SH-SY5Y (cell line): ENCODE data around the gene CASK.

ENCODE experiments used
- GATA2 ChIP-seq: IDR thresholded peaks from 2 replicates; pipeline ENCODE4 v1.6.1; 2011; ENCODE audit warnings: mild to moderate bottlenecking, low read depth, low read length
- GATA3 ChIP-seq: IDR thresholded peaks from 2 replicates; pipeline ENCODE4 v1.6.1; 2011; ENCODE audit warnings: low read depth, mild to moderate bottlenecking, low read length, moderate library complexity

The CASK gene

GRCh38 chrX:41885724-41886123 is 37.6 kb downstream of the CASK start:
- no peak for TF ChIP-seq GATA2
- no peak for TF ChIP-seq GATA3

DNA sequence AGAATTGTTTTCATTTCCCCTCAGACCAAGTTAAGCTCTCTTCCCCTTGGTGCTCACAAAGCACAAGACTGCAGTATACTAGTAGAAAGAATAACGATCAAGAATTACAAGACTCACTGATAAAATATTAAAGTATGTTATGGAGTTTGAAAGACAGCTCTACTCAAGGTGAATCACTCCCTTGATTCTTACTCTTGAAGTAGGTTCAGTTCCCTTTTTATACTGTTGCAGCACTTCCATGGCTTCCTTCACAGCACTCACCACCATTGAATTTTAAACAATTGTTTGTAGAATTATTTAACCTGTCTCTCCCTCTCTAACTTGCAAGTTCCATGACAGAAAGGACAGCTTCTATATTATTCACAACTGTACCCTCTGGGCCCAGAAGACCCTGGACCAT is 42.2 kb downstream of the CASK start:
- no peak for TF ChIP-seq GATA2
- no peak for TF ChIP-seq GATA3

GRCh38 chrX:41877167-41877566 is 46.2 kb downstream of the CASK start:
- TF ChIP-seq GATA3 (no peak), GATA2 (no peak)

DNA sequence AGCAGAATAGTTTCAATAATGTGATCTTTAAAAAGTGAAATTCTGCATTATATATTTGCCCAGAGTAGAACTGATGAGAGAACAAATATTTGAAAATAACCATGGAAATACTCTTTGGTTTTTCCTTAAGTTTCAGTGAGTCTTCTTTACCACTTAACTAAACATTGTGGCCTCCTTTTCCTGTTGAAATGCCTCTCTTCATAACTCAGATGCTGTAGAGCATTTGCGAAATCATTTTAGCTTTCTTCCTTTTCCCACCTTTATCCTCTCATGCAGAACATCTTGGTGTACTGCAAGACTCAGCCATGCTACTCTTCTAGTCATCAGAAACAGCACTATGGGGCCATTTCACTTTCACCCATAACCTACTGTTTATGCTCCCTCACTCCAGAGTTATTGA is 48.2 kb downstream of the CASK start:
- TF ChIP-seq GATA2 (no peak), GATA3 (no peak)

GRCh38 chrX:41870719-41871151 is 52.6 kb downstream of the CASK start:
- TF ChIP-seq GATA2 (no peak), GATA3 (no peak)

- TF ChIP-seq GATA3 (no peak), GATA2 (no peak)
Observed at GRCh38 chrX:41868392-41868977, 54.9 kb downstream of the CASK start.

GRCh38 chrX:41863343-41864203 is 59.8 kb downstream of the CASK start:
- no peak for TF ChIP-seq GATA2
- no peak for TF ChIP-seq GATA3

DNA sequence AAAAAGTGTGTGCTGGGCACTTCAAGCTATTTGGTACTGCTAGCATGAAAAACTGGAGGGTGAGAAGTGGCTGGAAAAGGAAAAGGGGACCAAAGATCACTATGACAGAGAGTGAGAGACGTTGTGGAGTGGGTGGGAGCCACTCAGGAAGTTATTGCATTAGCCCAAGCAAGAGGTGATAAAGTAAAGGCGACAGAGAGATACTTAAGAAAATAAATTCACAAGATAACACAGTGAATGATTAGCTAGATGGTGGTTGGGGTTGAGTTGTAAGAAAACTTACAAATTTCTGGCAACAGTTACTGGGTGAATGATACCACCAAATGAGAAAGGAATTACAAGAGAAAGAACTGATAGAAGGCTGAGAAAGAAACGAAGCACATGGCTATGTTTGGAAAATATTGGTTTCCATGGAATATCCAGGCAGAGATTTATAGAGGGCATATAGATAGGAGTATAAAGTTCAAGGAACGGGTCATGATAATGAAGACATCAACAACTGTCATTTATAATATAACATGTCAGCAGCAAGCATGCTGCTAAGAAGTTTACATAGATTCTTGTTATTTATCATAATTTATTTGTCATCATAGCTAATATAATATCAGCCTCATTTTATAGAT is 60.7 kb downstream of the CASK start:
- TF ChIP-seq GATA2 (no peak), GATA3 (no peak)

DNA sequence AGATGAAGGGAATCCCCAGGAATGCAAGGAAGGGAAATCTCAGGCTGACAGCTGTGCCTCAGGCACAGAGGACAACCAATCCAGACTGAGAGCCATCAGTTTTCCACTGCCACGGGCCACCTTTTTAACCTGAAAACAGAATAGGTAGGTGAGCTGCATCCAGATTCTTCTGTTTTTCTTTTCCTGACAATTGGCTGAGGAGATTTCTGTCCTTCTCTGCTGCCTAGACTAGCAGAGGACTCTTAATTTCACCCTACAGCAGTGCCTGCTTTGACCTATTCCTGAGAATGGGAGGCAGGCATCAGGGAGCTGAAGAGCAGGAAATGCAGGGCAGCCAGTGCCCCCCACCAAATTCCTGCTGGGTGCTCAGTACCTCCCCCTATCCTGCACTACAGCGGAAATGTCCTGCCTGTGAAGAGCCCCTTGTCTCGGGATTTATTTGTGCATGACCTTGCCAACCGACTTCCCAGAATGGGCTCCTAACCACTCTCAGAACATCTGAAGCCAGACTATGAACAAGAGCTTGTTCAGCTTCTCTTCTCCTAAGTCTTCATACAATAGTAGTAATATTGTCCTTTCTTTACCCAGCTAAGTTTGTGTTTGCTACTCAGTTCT is 65.1 kb downstream of the CASK start:
- TF ChIP-seq GATA2, result no peak
- TF ChIP-seq GATA3, result no peak

DNA sequence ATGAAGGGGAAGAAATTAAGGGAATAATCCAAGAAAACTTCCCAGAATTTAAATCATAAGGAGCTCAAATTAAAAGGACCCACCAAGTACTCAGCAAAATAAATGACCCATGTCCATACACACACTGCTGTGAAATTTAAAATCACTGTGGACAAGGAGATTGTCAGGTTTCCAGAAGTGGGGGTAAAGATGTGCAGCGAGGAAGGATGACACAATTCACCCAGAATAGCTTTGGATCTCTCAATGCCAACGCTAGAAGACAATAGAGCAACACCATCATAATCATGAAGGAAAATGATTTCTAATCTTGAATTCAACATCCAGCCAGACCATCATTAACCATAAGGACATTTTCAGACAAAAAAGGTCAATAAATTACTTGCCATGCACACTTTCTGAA is 65.7 kb downstream of the CASK start:
- TF ChIP-seq GATA3 (no peak), GATA2 (no peak)

DNA sequence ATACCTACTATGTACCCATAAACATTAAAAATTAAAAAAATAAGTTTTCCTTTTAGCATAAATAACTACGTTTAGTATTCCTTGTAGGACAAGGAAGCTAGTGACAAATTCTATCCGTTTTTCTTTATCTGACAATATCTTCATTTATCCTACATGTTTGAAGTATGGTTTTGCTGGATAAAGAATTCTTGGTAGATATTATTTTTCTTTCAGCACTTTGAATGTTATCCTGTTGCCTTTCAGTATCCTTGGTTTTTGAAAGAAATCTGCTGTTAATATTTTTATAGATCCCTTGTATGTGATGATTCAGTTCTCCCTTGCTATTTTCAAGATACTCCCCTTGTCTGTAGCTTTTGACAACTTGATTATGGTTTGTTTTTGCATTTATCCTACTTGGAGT is 76.6 kb downstream of the CASK start:
- no peak for TF ChIP-seq GATA3
- no peak for TF ChIP-seq GATA2

DNA sequence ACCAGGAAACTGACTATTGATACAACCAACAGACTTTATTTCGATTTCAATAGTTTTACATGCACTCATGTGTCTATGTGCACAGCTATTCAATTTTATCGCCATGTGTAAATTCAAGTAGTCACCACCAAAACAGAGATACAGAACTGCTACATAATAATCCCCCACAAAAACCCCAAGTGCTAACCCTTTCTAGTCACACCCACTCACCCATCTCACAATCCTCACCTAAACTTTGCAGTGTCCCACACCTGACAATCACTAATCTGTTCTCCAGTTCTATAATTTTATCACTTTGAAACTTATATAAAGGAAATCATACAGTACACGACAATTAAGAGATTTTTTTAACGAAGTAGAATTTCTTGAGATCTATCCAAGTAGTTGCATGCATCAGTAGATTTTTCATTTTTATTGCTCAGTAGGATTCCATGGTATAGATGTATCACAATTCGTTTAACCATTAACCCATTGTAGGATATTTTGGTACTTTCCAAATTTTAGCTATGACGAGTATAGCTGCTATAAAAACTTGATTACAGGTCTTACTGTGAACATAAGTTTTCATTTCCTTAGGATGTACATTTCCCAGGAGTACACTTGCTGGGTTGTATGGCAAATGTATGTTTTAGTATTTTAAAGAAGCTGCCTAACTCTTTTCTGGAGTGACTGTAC is 85.9 kb downstream of the CASK start:
- TF ChIP-seq GATA3 (no peak), GATA2 (no peak)

DNA sequence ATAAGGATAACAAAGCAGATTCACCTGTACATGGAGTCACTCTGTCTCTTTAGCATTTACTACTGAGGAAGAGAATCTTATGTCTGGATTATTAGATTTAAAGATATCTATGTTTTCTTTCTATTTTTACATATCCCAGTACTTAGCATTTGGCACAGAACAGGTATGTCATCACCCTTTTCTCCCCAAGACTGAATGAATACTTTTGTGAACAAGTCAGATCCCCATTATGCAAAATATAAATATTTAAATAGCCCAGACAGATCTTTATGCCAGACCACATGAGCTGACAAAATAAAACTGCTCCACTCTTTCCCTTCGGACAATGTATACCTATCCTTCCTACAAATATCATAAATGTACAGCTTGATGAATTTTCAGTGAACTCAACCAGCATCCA is 94.5 kb downstream of the CASK start:
- no peak for TF ChIP-seq GATA2
- TF ChIP-seq GATA3, result no peak

DNA sequence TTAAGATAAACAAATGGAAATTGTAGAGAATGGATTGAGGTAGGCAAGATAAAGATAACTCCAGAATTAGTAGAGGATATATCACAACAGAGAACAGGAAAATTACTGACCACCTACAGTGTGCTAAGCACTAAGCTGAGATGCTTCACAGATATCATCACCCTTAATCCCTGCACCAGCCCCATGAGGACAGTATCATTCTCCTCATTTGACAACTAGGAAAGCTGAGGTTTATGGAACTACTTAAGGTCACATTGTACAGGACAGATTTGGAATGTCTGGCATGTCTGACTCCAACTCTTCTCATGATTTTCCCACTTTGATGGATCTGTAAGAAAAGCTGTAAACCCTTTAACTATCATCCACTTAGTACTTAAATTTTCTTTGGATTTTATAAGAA is 95.5 kb downstream of the CASK start:
- no peak for TF ChIP-seq GATA2
- TF ChIP-seq GATA3, result no peak
